Tibial nerve (tissue), 4 donors: Measurements from ENCODE around the gene FAM236B.
"Not testable (repeated sequence)": the region's sequence is repeated elsewhere in the genome, so short reads cannot be mapped to it uniquely, and the experiment has no call there.

Experiments
- CTCF ChIP-seq, 5 experiments: fragments of 200-600 bp in 3 of 5; fragments of 450-650 bp in 2 of 5; sonication (generic) in 3 of 5; IDR thresholded peaks; one replicate each; pipeline ENCODE4 v1.5.1; 2016 to 2019; ENCODE audit warnings: antibody characterized with exemption in 5 of 5, mild to moderate bottlenecking in 3 of 5, moderate library complexity in 2 of 5
- EP300 ChIP-seq, 2 donors: sonication (generic); formaldehyde crosslinking; IDR thresholded peaks; one replicate each; pipeline ENCODE4 v1.6.1; 2017; ENCODE audit warnings: antibody characterized with exemption in 2 of 2, mild to moderate bottlenecking in 1 of 2
- POLR2A ChIP-seq, 2 donors: fragments of 450-650 bp; IDR thresholded peaks; one replicate each; pipeline ENCODE4 v1.6.1; 2017; ENCODE audit warnings: antibody characterized with exemption in 2 of 2, mild to moderate bottlenecking in 2 of 2, moderate library complexity in 2 of 2

- not testable (repeated sequence) for TF ChIP-seq POLR2A, CTCF, EP300 (IDR thresholded peaks at IDR 0.05)
These were observed 33.9 kb downstream of the FAM236B start for GRCh38 chrX:72748545-72748944.
